AG10803 (cell line): Measurements from ENCODE around the gene CAMSAP3.

ENCODE experiments used
- DNase-seq: peaks from one replicate; pipeline ENCODE4 v3.0.0; 2010; ENCODE audit warnings: low read depth
- H3K4me3 ChIP-seq: 2 replicates; pipeline ENCODE4 v1.5.1; 2011; ENCODE audit warnings: mild to moderate bottlenecking, low read length, control low read depth
- CTCF ChIP-seq: conservative IDR thresholded peaks from 2 replicates; pipeline ENCODE4 v1.5.1; 2011; ENCODE audit warnings: mild to moderate bottlenecking, low read length, control low read depth, inconsistent platforms

CAMSAP3 gene

GRCh38 chr19:7552781-7553180, 42.9 kb upstream of the CAMSAP3 start:
- no peak for TF ChIP-seq CTCF
- H3K4me3 ChIP-seq: no peak overlapping the region
- no peak for DNase-seq

GRCh38 chr19:7554565-7554964, 41.1 kb upstream of the CAMSAP3 start:
- no peak overlapping the region for H3K4me3 ChIP-seq
- no peak for DNase-seq
- no peak for TF ChIP-seq CTCF

GRCh38 chr19:7554990-7555864, 40.4 kb upstream of the CAMSAP3 start:
- no peak for DNase-seq
- H3K4me3 ChIP-seq: no peak overlapping the region
- no peak for TF ChIP-seq CTCF

GRCh38 chr19:7556696-7557315, 38.9 kb upstream of the CAMSAP3 start:
- DNase-seq: no peak
- TF ChIP-seq CTCF: no peak
- H3K4me3 ChIP-seq: no peak overlapping the region

GRCh38 chr19:7558667-7559066, 37.0 kb upstream of the CAMSAP3 start:
- H3K4me3 ChIP-seq: no peak overlapping the region
- TF ChIP-seq CTCF: no peak
- DNase-seq: no peak

GRCh38 chr19:7559102-7559501, 36.6 kb upstream of the CAMSAP3 start:
- DNase-seq: no peak
- H3K4me3 ChIP-seq: no peak overlapping the region

More at GRCh38 chr19:7559102-7559501, 36.6 kb upstream of the CAMSAP3 start:
- TF ChIP-seq CTCF: no peak
